GM12878 (cell line): Measurements from ENCODE around the gene RAB6B. TPM values are rescaled to one million over a fixed set of nuclear protein-coding genes. Genes with fewer than 3 reads are reported as not detected.

Experiments
- ATAC-seq: fragments of 200-7000 bp; cut with Tn5 transposase; 3 replicates; pipeline ENCODE4 v1.9.1; 2020; ENCODE audit warnings: mild to moderate bottlenecking, moderate library complexity
- BruUV-seq: library from RNA; stranded (reverse); fragments of 400-500 nt; replicated peaks from 2 replicates; lab custom pipeline; 2021; lab: Mats Ljungman, UMichigan
- CTCF ChIA-PET: fragments of 300-600 bp; sonication (Branson Sonifier 250); formaldehyde crosslinking; extraction: SDS; loops from one replicate; lab custom pipeline; 2021; ENCODE audit warnings: inconsistent platforms; lab: Yijun Ruan, JAX
- POLR2A ChIA-PET: fragments of 350-600 bp; formaldehyde crosslinking; extraction: SDS; loops from one replicate; lab custom pipeline; 2021; ENCODE audit warnings: inconsistent platforms; lab: Charles Lee
- RAD21 ChIA-PET: fragments of 300-600 bp; sonication (Branson Sonifier 250); formaldehyde crosslinking; loops from one replicate; lab custom pipeline; 2023; ENCODE audit warnings: antibody characterized with exemption; ENCODE audit not compliant: unreplicated experiment; lab: Charles Lee
- SMC1A ChIA-PET: fragments of 300-600 bp; sonication (Branson Sonifier 250); formaldehyde crosslinking; loops from one replicate; lab custom pipeline; 2023; ENCODE audit not compliant: unreplicated experiment, uncharacterized antibody; lab: Charles Lee
- DNase-seq: peaks from one replicate; pipeline ENCODE4 v3.0.0-alpha.2; 2011; ENCODE audit warnings: low read depth, low spot score
- FAIRE-seq: peaks from 3 replicates; lab custom pipeline; 2011; peaks lifted over from hg19 to GRCh38; lab: Jason Lieb, UNC
- H2AFZ ChIP-seq: 2 replicates; pipeline ENCODE4 v1.6.0; 2011; ENCODE audit warnings: low read depth, low read length, control low read depth; ENCODE audit not compliant: control insufficient read depth
- H3K27ac ChIP-seq: 2 replicates; pipeline ENCODE4 v1.5.1; 2011; ENCODE audit warnings: control low read depth; ENCODE audit not compliant: control insufficient read depth, insufficient read depth
- H3K27me3 ChIP-seq, 2 experiments: replicated peaks in 1 of 2; 2 replicates each; pipeline versions ENCODE4 v1.6.0 to v1.6.1; 2011; ENCODE audit warnings: low read length in 1 of 2; ENCODE audit not compliant: control insufficient read depth in 2 of 2, insufficient read depth in 2 of 2
- H3K36me3 ChIP-seq, 2 experiments: 2 replicates each; pipeline ENCODE4 v1.5.1; 2011; ENCODE audit warnings: low read length in 1 of 2; ENCODE audit not compliant: control insufficient read depth in 2 of 2, insufficient read depth in 2 of 2
- H3K4me1 ChIP-seq: 2 replicates; pipeline ENCODE4 v1.6.1; 2011; ENCODE audit warnings: mild to moderate bottlenecking, low read length, moderate library complexity, mixed read lengths; ENCODE audit not compliant: control insufficient read depth, insufficient read depth
- H3K4me2 ChIP-seq: 2 replicates; pipeline ENCODE4 v1.6.0; 2011; ENCODE audit warnings: control low read depth; ENCODE audit not compliant: control insufficient read depth, insufficient read depth
- H3K4me3 ChIP-seq: fragments of 200-600 bp; sonication (generic); 2 replicates; pipeline ENCODE4 v1.5.1; 2016
- H3K79me2 ChIP-seq: 2 replicates; pipeline ENCODE4 v1.6.0; 2011; ENCODE audit warnings: low read length; ENCODE audit not compliant: control insufficient read depth, insufficient read depth
- H3K9ac ChIP-seq: 2 replicates; pipeline ENCODE4 v1.8.0; 2011; ENCODE audit warnings: low read length, control low read depth, mixed read lengths; ENCODE audit not compliant: control insufficient read depth, insufficient read depth
- H3K9me3 ChIP-seq: replicated peaks from 3 replicates; pipeline ENCODE4 v1.5.1; 2011; ENCODE audit warnings: mild to moderate bottlenecking, low read length; ENCODE audit not compliant: control insufficient read depth, insufficient read depth
- H4K20me1 ChIP-seq: 2 replicates; pipeline ENCODE4 v1.6.0; 2011; ENCODE audit not compliant: control insufficient read depth, insufficient read depth
- BCLAF1 ChIP-seq: fragments of 450-650 bp; IDR thresholded peaks from 2 replicates; pipeline ENCODE4 v1.6.1; 2017; ENCODE audit warnings: antibody characterized with exemption, mild to moderate bottlenecking, moderate library complexity
- FOS ChIP-seq: IDR thresholded peaks from 3 replicates; pipeline ENCODE4 v1.6.1; 2011; ENCODE audit warnings: borderline replicate concordance; ENCODE audit not compliant: insufficient read length; ENCODE audit errors: extremely low read depth
- JUNB ChIP-seq: IDR thresholded peaks from 2 replicates; pipeline ENCODE4 v1.6.1; 2016; ENCODE audit warnings: antibody characterized with exemption, mild to moderate bottlenecking
- NR2C2 ChIP-seq: IDR thresholded peaks from 2 replicates; pipeline ENCODE4 v1.6.1; 2011; ENCODE audit warnings: borderline replicate concordance, low read depth; ENCODE audit not compliant: control insufficient read depth, insufficient read length
- RCOR1 ChIP-seq: conservative IDR thresholded peaks from 2 replicates; pipeline ENCODE4 v1.6.1; 2012; ENCODE audit warnings: low read depth, low read length, improper control_type of control experiment
- USF1 ChIP-seq: IDR thresholded peaks from 2 replicates; pipeline ENCODE4 v1.6.1; 2011; ENCODE audit warnings: borderline replicate concordance, low read depth, mild to moderate bottlenecking, moderate library complexity, mixed read lengths, low read length; ENCODE audit not compliant: insufficient read depth; ENCODE audit errors: extremely low read length
- ZBED1 ChIP-seq: IDR thresholded peaks from 2 replicates; pipeline ENCODE4 v1.6.1; 2016; ENCODE audit warnings: borderline replicate concordance
- ZZZ3 ChIP-seq: IDR thresholded peaks from 2 replicates; pipeline ENCODE4 v1.6.1; 2011; ENCODE audit warnings: low read depth; ENCODE audit not compliant: control insufficient read depth, insufficient read length
- WGBS: methylation state at CpG from one replicate; pipeline ENCODE4 v1.1.6; 2016; ENCODE audit warnings: low lambda C conversion rate; ENCODE audit not compliant: insufficient replicate concordance, insufficient coverage; ENCODE audit errors: missing lambda C conversion rate; 5-methylcytosine and 5-hydroxymethylcytosine counted together
- in situ Hi-C: fragments of 300-500 bp; cut with MboI; formaldehyde crosslinking; loops from 9 replicates; pipeline ENCODE4 v1.14.3; 2018; ENCODE audit warnings: mixed read lengths
- intact Hi-C: fragments of 100-400 bp; cut with micrococcal nuclease; formaldehyde crosslinking; loops from one replicate; pipeline ENCODE4 v1.14.2; 2022; ENCODE audit not compliant: unreplicated experiment
- polyA plus RNA-seq, 11 experiments: library from polyadenylated mRNA; depleted of rRNA in 4 of 11; unstranded in 6 of 11; stranded (reverse) in 5 of 11; fragments of >200 nt; fragmentation: Nextera tagmentation in 4 of 11; fragmentation: Illumina TruSeq in 1 of 11; extraction: Ambion mirVana in 4 of 11; extraction: Trizol in 1 of 11; gene quantifications; 1 replicate in 1 of 11; 2 replicates in 10 of 11; pipeline versions ENCODE4 v1.2.1 to v1.2.3, GENCODE V29; 2011 to 2016; ENCODE audit warnings: inconsistent platforms in 2 of 11, missing spikeins in 2 of 11, low read depth in 1 of 11
- total RNA-seq, 4 experiments: library from RNA; depleted of rRNA in 3 of 4; stranded (reverse); fragments of >200 nt in 3 of 4; fragmentation: Illumina TruSeq in 1 of 4; extraction: Trizol in 1 of 4; gene quantifications; 2 replicates each; pipeline versions ENCODE4 v1.2.1 to v1.2.3, GENCODE V29; 2013 to 2021
- TF ChIP-seq, protein P1 (sequence below): fragments of 450-650 bp; IDR thresholded peaks from 2 replicates; pipeline ENCODE4 v1.6.1; 2018; ENCODE audit warnings: borderline replicate concordance, mild to moderate bottlenecking; ENCODE audit not compliant: partially characterized antibody

The RAB6B gene
- total and polyA plus RNA-seq, 10 of the 15 experiments (the other 5 are each of a cell fraction or from before 2014, with no cell fraction given), result 0.01 to 0.16 (median 0.04) TPM; not detected in 5

DNA sequence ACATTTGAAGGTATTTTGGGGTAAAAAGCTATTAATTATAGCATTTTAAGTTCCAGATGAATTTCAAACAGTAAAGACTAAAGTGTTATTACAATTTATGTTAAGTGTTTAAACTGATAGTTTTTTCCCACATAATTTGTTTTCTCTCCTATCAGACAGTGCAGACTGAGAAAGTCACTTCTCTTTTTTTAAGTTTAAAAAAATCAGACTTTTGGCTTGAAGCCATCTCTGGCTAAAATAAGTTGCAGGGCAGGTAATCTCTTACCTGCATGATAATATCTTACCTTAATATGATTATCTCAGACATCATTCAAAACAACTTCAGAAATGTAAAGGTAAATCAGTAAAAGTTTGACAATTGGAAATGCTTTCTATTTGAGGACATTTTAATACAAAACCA, 21.5 kb upstream of the RAB6B start:
- Histone ChIP-seq H3K9ac (no peak overlapping the region), H2AFZ (no peak overlapping the region), H3K9me3 (no peaks in the 10 kb centered on the region), H3K4me1 (no peaks in the 10 kb centered on the region), H4K20me1 (no peaks in the 10 kb centered on the region), H3K27ac (no peak overlapping the region), H3K4me2 (no peak overlapping the region), H3K27me3 (peaks cover 0 to 6% of the 10 kb centered on the region in 2 experiments; a peak in 1 of 4 replicates), H3K4me3 (no peak overlapping the region), H3K79me2 (no peaks in the 10 kb centered on the region), H3K36me3 (no peaks in the 10 kb centered on the region)
- ChIA-PET SMC1A (no interaction called here), POLR2A (no interaction called here), CTCF (no interaction called here), RAD21 (no interaction called here)
- no peak for FAIRE-seq
- DNase-seq, result no peak
- TF ChIP-seq ZZZ3, result no peak
- TF ChIP-seq, protein P1, sequence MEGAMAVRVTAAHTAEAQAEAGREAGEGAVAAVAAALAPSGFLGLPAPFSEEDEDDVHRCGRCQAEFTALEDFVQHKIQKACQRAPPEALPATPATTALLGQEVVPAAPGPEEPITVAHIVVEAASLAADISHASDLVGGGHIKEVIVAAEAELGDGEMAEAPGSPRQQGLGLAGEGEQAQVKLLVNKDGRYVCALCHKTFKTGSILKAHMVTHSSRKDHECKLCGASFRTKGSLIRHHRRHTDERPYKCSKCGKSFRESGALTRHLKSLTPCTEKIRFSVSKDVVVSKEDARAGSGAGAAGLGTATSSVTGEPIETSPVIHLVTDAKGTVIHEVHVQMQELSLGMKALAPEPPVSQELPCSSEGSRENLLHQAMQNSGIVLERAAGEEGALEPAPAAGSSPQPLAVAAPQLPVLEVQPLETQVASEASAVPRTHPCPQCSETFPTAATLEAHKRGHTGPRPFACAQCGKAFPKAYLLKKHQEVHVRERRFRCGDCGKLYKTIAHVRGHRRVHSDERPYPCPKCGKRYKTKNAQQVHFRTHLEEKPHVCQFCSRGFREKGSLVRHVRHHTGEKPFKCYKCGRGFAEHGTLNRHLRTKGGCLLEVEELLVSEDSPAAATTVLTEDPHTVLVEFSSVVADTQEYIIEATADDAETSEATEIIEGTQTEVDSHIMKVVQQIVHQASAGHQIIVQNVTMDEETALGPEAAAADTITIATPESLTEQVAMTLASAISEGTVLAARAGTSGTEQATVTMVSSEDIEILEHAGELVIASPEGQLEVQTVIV, result no peak
- ATAC-seq, result no peak
- intact Hi-C loops, result no loop called here
- BruUV-seq, result no TSS peak
- in situ Hi-C loops, result no loop called here

DNA sequence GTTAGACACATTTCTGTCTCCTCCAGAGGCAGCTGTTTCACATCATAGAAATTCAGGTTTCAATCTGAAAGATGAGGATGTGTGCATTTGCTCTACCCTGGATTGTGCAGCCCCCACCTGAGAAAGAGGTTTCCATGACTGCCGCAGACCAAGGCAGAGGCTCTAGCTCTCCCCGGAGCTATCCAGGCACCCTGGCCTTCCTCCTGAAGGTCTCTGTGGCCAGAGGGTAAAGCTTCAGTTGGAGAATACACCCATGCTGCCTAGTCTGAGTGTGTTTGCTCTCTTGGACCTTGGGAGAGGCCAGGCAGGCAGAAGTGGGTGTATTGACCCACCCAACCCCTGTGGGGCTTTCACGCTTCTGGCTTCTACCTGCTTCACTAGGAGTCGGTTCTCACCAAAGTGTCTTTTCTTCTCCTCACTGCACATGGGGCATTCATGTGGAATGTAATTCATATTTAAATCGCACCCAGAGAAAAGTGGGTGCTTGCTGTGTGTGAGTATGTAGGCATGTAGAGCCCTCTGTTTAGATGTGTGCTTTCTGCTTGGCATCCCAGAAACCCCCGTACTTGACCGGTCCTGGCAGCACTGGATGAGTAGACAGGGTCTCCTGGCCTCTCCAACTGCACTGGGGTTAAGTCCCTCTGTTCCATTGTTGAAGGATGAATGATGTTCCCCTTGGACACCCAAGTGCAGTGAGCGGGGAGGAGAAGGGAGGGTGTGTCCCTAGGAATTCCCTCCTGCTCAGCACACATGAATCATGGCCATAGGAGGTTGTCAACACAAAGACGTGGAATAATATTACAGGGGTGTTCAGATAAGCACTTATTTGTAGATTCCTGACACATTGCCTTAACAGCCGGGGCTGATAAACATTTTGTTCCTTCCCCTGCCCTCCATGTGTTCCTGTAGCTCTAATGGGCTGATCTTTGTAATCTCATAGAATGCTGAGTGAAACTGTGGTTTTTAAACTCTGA, 20.3 kb upstream of the RAB6B start:
- DNase-seq, result no peak
- ChIA-PET POLR2A (no interaction called here), CTCF (no interaction called here), RAD21 (no interaction called here), SMC1A (no interaction called here)
- FAIRE-seq, result no peak
- 31% methylated on average over 10 of the region's 10 CpGs for WGBS
- Histone ChIP-seq H3K9ac (no peak overlapping the region), H3K27me3 (peaks cover 0 to 6% of the 10 kb centered on the region in 2 experiments; a peak in 1 of 4 replicates), H3K9me3 (no peaks in the 10 kb centered on the region), H3K4me3 (no peak overlapping the region), H3K4me2 (no peak overlapping the region), H3K36me3 (no peaks in the 10 kb centered on the region), H4K20me1 (no peaks in the 10 kb centered on the region), H3K79me2 (no peaks in the 10 kb centered on the region), H3K27ac (no peak overlapping the region), H2AFZ (no peak overlapping the region), H3K4me1 (no peaks in the 10 kb centered on the region)
- ATAC-seq, result no peak
- in situ Hi-C loops, result no loop called here
- intact Hi-C loops, result no loop called here
- no TSS peak for BruUV-seq
- TF ChIP-seq ZBED1, result no peak
- no peak for TF ChIP-seq NR2C2
- TF ChIP-seq BCLAF1, result no peak
- no peak for TF ChIP-seq USF1
- no peak for TF ChIP-seq RCOR1
- no peak for TF ChIP-seq JUNB
- no peak for TF ChIP-seq FOS
